Endodermal cell (in vitro differentiated cells): ENCODE data around the gene TUG1. TPM values are rescaled to one million over a fixed set of nuclear protein-coding genes. Genes with fewer than 3 reads are reported as not detected.
A peak's percentile ranks its signal among the peaks of the same experiment; 100 is the strongest.

Source experiments
- DNase-seq: peaks from one replicate; pipeline ENCODE4 v3.0.0-alpha.2; 2017
- H3K27ac ChIP-seq: 2 replicates; pipeline ENCODE4 v1.5.1; 2013; ENCODE audit warnings: mild to moderate bottlenecking, low read depth, low read length, moderate library complexity
- H3K27me3 ChIP-seq: 2 replicates; pipeline ENCODE4 v1.6.1; 2013; ENCODE audit warnings: mild to moderate bottlenecking, low read length, moderate library complexity; ENCODE audit not compliant: insufficient read depth, control insufficient read depth, poor library complexity, severe bottlenecking
- H3K36me3 ChIP-seq: 2 replicates; pipeline ENCODE4 v1.7.0; 2013; ENCODE audit warnings: mild to moderate bottlenecking, low read length, moderate library complexity; ENCODE audit not compliant: control insufficient read depth, insufficient read depth
- H3K4me1 ChIP-seq: one replicate; pipeline ENCODE4 v1.7.0; 2013; ENCODE audit warnings: low read length; ENCODE audit not compliant: control insufficient read depth, insufficient read depth
- H3K4me3 ChIP-seq: 2 replicates; pipeline ENCODE4 v1.5.1; 2013; ENCODE audit warnings: mild to moderate bottlenecking, low read length, moderate library complexity
- H3K9ac ChIP-seq: 2 replicates; pipeline ENCODE4 v1.6.1; 2013; ENCODE audit warnings: mild to moderate bottlenecking, low read length, moderate library complexity; ENCODE audit not compliant: poor library complexity, severe bottlenecking; ENCODE audit errors: extremely low read depth
- H3K9me3 ChIP-seq: 2 replicates; pipeline ENCODE4 v1.6.1; 2013; ENCODE audit warnings: mild to moderate bottlenecking, low read length, moderate library complexity; ENCODE audit not compliant: control insufficient read depth
- H3K27ac Mint-ChIP-seq: 2 replicates; pipeline ENCODE4 v1.8.0; 2020; ENCODE audit warnings: mixed read lengths
- H3K27me3 Mint-ChIP-seq: 2 replicates; pipeline ENCODE4 v1.8.0; 2021; ENCODE audit warnings: mild to moderate bottlenecking, mixed read lengths; ENCODE audit not compliant: insufficient read depth
- H3K36me3 Mint-ChIP-seq: 2 replicates; pipeline ENCODE4 v1.8.0; 2020; ENCODE audit warnings: low read depth, mixed read lengths
- H3K4me1 Mint-ChIP-seq: 2 replicates; pipeline ENCODE4 v1.8.0; 2020; ENCODE audit warnings: mixed read lengths
- H3K4me3 Mint-ChIP-seq: 2 replicates; pipeline ENCODE4 v1.8.0; 2020; ENCODE audit warnings: mild to moderate bottlenecking, moderate library complexity, mixed read lengths
- H3K9me3 Mint-ChIP-seq: 2 replicates; pipeline ENCODE4 v1.8.0; 2020; ENCODE audit warnings: mild to moderate bottlenecking, mixed read lengths
- CTCF ChIP-seq: fragments of 200-600 bp; sonication (generic); conservative IDR thresholded peaks from 2 replicates; pipeline ENCODE4 v1.5.0; 2021; ENCODE audit warnings: antibody characterized with exemption, mild to moderate bottlenecking
- WGBS, 2 experiments: methylation state at CpG; one replicate each; pipeline versions ENCODE4 v1.1.5 to v1.1.7; 2013; ENCODE audit warnings: missing lambda C conversion rate in 2 of 2, mixed read lengths in 1 of 2; ENCODE audit not compliant: insufficient coverage in 1 of 2, insufficient read length in 1 of 2; 5-methylcytosine and 5-hydroxymethylcytosine counted together
- total RNA-seq, 2 donors: library from RNA; stranded (reverse); fragmentation: NEBNext Ultra II Directional in 1 of 2; extraction: Animal tissue kit (Norgen Biotek cat#: 25700) in 1 of 2; gene quantifications; 2 replicates in 1 of 2; 3 replicates in 1 of 2; pipeline ENCODE4 v1.2.1, GENCODE V29; 2021

The TUG1 gene
- total RNA-seq, 2 donors from 2014 or later = 113 to 123 TPM

GRCh38 chr22:30964858-30965257 lies 4.2 kb upstream of the TUG1 start:
- H3K9me3 ChIP-seq = peaks cover 14% of the 10 kb centered on the region
- Mint-ChIP-seq H3K9me3 (peaks cover 22% of the 10 kb centered on the region), H3K27ac (no peak overlapping the region), H3K4me3 (no peak overlapping the region), H3K4me1 (peaks cover 15% of the 10 kb centered on the region), H3K36me3 (peaks cover 36% of the 10 kb centered on the region), H3K27me3 (peaks cover 2% of the 10 kb centered on the region)
- 92 to 100% methylated on average over 3 to 4 of the region's 4 CpGs for WGBS, 2 experiments
- DNase-seq = no peak
- TF ChIP-seq CTCF = no peak
- H3K27me3 ChIP-seq = no peaks in the 10 kb centered on the region
- H3K36me3 ChIP-seq = peaks cover 22% of the 10 kb centered on the region
- no peak overlapping the region for H3K27ac ChIP-seq
- no peak overlapping the region for H3K9ac ChIP-seq
- no peaks in the 10 kb centered on the region for H3K4me1 ChIP-seq
- H3K4me3 ChIP-seq = peak overlapping the region; percentile 97

DNA sequence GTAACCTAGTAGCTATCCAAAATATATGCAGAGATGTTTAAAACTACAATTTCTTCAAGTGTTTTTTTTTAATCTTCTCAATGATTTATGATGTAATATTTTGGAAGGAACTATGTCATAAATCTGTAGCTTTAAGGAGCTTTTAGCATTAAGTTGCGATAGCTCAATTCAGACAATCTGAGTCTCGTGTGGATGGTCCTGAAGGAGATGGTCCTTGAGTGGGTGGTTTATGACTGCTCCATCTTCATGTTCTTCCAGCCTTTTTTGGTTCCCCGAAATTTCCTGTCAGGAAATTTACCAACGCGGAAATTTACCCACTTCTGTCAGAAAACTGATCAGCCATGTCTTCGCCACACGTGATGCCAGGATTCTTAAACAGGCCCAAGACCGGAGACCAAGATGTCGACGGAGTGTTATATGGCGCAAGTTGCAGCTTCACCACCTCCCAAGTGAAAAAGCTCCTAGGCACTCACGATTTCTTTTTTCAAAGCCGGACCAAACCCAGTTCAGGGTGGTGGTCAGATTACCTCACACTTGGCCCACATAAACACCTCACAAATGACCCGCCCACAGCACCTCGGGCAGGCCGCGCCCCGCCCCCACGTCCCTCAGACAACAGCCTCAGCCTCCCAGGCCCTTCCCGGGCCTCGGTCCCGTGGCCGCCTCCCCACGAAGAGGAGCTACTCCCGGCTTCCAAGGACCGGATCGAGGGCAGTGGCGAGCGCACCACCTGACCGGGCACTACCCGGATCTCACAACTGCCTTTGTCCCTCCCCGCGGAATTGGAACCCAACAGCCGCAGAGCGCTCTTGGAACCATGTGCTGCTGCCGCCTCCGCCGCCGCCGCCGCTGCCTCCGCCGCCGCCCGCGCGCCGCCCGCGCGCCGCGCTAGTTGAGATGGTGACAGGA lies 796 bp upstream of the TUG1 start, which contains the start of gene MORC2:
TSS of gene MORC2 (minus strand) at position 760 of the 909 bp plus-strand sequence. CDS start 885 bp downstream, outside the sequence.
- H3K27ac ChIP-seq = peak within 1 kb of the TSS; percentile 88
- peaks cover 49% of the 10 kb centered on the region for H3K36me3 ChIP-seq
- H3K4me3 ChIP-seq = peak within 1 kb of the TSS; percentile 97
- peak; percentile 92 for DNase-seq
- H3K4me1 ChIP-seq = no peaks in the 10 kb centered on the region
- H3K9me3 ChIP-seq = peaks cover 44% of the 10 kb centered on the region
- Mint-ChIP-seq H3K27ac (peak within 1 kb of the TSS; percentile 96), H3K9me3 (peaks cover 49% of the 10 kb centered on the region), H3K4me3 (peak within 1 kb of the TSS; percentile 85), H3K4me1 (peaks cover 31% of the 10 kb centered on the region), H3K27me3 (peaks cover 2% of the 10 kb centered on the region), H3K36me3 (peaks cover 56% of the 10 kb centered on the region)
- no peaks in the 10 kb centered on the region for H3K27me3 ChIP-seq
- 16 to 47% methylated on average over 11 to 53 of the region's 53 CpGs for WGBS, 2 experiments
- H3K9ac ChIP-seq = peak within 1 kb of the TSS; percentile 81
- no peak for TF ChIP-seq CTCF

DNA sequence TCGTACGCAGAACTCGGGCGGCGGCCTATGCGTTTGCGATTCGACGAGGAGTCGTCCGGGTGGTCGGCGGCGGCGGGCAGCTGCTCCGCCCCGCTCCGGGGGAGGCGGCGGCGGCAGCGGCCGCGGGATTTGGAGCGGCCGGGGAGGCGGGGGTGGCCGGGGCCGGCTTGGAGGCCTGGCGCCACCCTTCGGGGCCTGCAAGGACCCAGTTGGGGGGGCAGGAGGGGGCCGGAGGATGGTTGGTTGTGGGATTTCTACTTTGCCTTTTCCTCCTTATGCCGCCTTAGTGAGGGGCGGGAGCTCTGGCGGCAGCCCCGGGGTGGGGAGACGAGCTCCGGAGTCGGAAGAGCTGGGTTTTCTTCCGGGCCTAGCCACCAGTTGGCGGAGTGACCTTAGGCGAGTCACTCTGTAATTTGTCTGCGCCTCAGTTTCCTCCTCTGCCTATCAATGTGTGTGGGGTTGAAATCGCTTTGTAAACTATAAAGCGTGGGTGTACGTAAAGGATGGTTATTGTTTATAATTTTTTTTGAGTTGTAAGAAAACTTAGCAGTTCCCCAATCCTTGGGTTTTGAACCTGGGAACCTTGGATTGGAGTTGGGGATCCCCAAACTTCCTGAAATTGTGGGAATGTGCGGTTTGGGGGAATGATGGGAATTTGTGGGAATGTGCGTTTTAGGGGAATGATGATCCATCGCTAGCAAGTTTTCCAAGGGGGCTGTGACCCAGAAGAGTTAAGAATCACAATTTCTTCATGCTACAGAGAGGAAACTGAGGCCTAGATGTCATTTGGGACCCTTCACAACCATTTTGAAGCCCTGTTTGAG lies 679 bp downstream of the TUG1 start:
- H3K4me1 ChIP-seq = no peaks in the 10 kb centered on the region
- peaks cover 64% of the 10 kb centered on the region for H3K36me3 ChIP-seq
- Mint-ChIP-seq H3K9me3 (peaks cover 61% of the 10 kb centered on the region), H3K27ac (peak overlapping the region; percentile 87), H3K4me3 (peak overlapping the region; percentile 85), H3K4me1 (peaks cover 25% of the 10 kb centered on the region), H3K27me3 (peaks cover 2% of the 10 kb centered on the region), H3K36me3 (peaks cover 67% of the 10 kb centered on the region)
- peak overlapping the region; percentile 88 for H3K27ac ChIP-seq
- no peak for TF ChIP-seq CTCF
- no peaks in the 10 kb centered on the region for H3K27me3 ChIP-seq
- peak; percentile 74 for DNase-seq
- peaks cover 59% of the 10 kb centered on the region for H3K9me3 ChIP-seq
- peak overlapping the region; percentile 81 for H3K9ac ChIP-seq
- H3K4me3 ChIP-seq = peak overlapping the region; percentile 97
- 2 to 9% methylated on average over 13 to 47 of the region's 49 CpGs for WGBS, 2 experiments
